Stomach (tissue), 4 donors: Measurements from ENCODE around the gene APOL2.
"Not testable (repeated sequence)": the region's sequence is repeated elsewhere in the genome, so short reads cannot be mapped to it uniquely, and the experiment has no call there.

Source experiments
- POLR2A ChIP-seq, 4 donors: fragments of 450-650 bp; IDR thresholded peaks; one replicate each; pipeline ENCODE4 v1.6.1; 2016; ENCODE audit warnings: antibody characterized with exemption in 4 of 4, control low read depth in 2 of 4, mild to moderate bottlenecking in 1 of 4, moderate library complexity in 1 of 4
- TF ChIP-seq, protein P1 (sequence below), 7 experiments: fragments of 450-650 bp in 4 of 7; fragments of 200-600 bp in 3 of 7; sonication (generic) in 3 of 7; IDR thresholded peaks; one replicate each; pipeline ENCODE4 v1.5.1; 2016 to 2019; ENCODE audit warnings: antibody characterized with exemption in 7 of 7, control low read depth in 2 of 7, mild to moderate bottlenecking in 1 of 7

DNA sequence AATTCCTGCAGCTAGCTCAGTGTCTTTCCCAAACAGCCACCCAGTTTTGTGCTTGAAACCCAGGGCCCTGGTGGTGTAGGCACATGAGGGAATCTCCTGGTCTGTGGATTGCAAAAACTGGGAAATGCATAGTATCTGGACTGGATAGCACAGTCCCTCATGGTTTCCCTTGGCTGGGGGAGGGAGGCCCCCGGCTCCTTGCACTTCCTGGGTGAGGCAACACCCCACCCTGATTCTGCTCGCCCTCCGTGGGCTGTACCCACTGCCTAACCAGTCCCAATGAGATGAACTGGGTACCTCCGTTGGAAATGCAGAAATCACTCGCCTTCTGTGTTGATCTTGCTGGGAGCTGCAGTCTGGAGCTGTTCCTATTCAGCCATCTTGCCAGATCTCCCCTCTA, 32.6 kb upstream of the APOL2 start:
- TF ChIP-seq POLR2A (IDR thresholded peaks at IDR 0.05): not testable (repeated sequence)
- TF ChIP-seq, protein P1, sequence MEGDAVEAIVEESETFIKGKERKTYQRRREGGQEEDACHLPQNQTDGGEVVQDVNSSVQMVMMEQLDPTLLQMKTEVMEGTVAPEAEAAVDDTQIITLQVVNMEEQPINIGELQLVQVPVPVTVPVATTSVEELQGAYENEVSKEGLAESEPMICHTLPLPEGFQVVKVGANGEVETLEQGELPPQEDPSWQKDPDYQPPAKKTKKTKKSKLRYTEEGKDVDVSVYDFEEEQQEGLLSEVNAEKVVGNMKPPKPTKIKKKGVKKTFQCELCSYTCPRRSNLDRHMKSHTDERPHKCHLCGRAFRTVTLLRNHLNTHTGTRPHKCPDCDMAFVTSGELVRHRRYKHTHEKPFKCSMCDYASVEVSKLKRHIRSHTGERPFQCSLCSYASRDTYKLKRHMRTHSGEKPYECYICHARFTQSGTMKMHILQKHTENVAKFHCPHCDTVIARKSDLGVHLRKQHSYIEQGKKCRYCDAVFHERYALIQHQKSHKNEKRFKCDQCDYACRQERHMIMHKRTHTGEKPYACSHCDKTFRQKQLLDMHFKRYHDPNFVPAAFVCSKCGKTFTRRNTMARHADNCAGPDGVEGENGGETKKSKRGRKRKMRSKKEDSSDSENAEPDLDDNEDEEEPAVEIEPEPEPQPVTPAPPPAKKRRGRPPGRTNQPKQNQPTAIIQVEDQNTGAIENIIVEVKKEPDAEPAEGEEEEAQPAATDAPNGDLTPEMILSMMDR (IDR thresholded peaks at IDR 0.05): not testable (repeated sequence)
